GM20000 (cell line): ENCODE measurements around the gene GRM1.

Source experiments
- DNase-seq: peaks from one replicate; pipeline ENCODE4 v3.0.0; 2012; ENCODE audit warnings: low spot score
- TF ChIP-seq, protein P1 (sequence below): IDR thresholded peaks from 2 replicates; pipeline ENCODE4 v1.5.1; 2012; ENCODE audit warnings: mild to moderate bottlenecking, control low read depth; ENCODE audit errors: extremely low read depth, missing control alignments

The GRM1 gene

DNA sequence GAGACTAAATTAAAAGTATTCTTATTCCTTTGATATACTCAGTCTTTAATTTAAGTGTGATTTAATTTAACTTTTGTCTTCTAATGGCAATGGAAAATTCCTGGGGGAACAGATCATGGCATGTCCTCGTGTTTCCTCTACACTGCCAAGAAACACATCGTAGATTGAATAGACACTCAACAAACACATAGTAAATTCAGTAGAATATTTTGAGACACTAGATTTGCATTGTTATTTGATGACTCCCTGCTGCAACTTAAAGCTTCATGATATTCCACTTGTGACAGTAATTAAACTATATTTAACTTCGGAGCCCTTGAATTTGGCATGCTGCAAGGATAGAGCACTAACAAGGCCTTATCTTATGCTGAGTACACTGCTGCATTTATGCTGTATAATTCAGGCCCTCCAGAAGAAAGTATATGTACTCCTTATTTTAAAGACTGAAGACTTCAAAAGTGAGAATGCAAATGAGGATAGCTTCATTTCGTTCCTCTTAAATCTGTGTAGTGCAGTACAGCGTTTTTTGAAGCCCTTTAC lies 84.3 kb downstream of the GRM1 start:
- DNase-seq: no peak

DNA sequence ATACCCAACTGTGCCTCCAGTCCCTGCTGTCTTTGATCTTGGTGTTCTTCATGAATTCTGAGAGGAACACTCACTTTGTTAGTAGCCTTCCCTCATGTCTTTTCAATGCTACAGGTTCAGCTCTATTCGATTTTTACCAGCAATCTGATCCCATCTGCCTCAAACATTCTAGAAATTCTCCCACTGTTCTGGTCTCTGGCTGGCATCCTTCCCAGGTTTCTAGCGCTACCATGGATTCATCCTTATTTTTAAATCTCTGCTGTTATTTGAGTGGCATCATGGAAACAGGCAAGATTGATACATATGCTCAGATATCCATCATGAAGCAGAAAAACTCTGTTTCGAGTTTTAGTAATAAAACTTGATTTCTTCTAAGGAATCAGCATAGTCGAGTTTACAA lies 94.8 kb downstream of the GRM1 start:
- DNase-seq: no peak
- TF ChIP-seq, protein P1, sequence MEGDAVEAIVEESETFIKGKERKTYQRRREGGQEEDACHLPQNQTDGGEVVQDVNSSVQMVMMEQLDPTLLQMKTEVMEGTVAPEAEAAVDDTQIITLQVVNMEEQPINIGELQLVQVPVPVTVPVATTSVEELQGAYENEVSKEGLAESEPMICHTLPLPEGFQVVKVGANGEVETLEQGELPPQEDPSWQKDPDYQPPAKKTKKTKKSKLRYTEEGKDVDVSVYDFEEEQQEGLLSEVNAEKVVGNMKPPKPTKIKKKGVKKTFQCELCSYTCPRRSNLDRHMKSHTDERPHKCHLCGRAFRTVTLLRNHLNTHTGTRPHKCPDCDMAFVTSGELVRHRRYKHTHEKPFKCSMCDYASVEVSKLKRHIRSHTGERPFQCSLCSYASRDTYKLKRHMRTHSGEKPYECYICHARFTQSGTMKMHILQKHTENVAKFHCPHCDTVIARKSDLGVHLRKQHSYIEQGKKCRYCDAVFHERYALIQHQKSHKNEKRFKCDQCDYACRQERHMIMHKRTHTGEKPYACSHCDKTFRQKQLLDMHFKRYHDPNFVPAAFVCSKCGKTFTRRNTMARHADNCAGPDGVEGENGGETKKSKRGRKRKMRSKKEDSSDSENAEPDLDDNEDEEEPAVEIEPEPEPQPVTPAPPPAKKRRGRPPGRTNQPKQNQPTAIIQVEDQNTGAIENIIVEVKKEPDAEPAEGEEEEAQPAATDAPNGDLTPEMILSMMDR: no peak

More for the DNA sequence above, 84.3 kb downstream of the GRM1 start:
- TF ChIP-seq, protein P1: no peak

DNA sequence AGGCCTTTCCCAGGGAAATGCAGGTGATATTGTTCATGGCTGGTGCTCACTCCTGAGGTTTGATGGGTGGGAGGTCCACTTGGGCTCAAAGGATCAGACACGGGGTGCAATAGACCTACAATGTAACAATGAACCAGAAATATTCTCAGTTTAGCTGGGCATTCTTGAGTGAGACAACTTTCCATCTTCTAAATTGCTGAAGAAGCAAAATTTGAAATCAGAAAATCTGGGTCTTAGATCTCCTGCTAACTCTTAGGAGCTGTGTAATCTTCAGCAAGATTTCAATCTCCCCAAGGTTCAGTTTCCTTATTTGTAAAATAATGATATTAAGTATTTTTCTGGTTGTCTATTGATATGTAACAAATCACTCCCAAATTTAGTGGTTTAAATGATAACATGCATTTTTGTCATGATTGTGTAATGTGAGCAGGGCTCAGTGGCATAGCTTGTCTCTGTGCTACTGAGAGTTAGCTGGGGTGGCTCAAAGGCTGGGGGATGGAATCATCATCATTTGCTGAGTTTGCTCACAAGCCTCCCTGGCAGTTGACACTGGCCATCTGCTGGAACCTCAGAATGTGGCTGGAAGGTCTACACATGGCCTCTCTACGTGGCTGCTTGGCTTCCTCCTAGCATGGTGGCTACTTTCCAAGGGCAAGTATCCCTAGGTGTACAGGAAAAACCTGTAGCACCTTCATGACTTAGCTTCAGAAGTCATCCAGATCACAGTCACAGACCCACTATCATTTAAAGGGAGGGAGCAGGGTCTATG lies 98.8 kb downstream of the GRM1 start:
- TF ChIP-seq, protein P1: no peak
- no peak for DNase-seq

GRCh38 chr6:146133866-146134265 lies 105.0 kb downstream of the GRM1 start:
- DNase-seq: no peak
- TF ChIP-seq, protein P1: no peak

GRCh38 chr6:146135167-146135566 lies 106.3 kb downstream of the GRM1 start:
- TF ChIP-seq, protein P1: no peak
- no peak for DNase-seq

GRCh38 chr6:146146836-146147235 lies 118.0 kb downstream of the GRM1 start:
- TF ChIP-seq, protein P1: no peak
- DNase-seq: no peak

- TF ChIP-seq, protein P1: no peak
- DNase-seq: no peak
These were observed 120.9 kb downstream of the GRM1 start for GRCh38 chr6:146149770-146150169.
